ENCODE results near the gene CBX7.
A peak's percentile ranks its signal among the peaks of the same experiment; 100 is the strongest.

Gene CBX7

DNA sequence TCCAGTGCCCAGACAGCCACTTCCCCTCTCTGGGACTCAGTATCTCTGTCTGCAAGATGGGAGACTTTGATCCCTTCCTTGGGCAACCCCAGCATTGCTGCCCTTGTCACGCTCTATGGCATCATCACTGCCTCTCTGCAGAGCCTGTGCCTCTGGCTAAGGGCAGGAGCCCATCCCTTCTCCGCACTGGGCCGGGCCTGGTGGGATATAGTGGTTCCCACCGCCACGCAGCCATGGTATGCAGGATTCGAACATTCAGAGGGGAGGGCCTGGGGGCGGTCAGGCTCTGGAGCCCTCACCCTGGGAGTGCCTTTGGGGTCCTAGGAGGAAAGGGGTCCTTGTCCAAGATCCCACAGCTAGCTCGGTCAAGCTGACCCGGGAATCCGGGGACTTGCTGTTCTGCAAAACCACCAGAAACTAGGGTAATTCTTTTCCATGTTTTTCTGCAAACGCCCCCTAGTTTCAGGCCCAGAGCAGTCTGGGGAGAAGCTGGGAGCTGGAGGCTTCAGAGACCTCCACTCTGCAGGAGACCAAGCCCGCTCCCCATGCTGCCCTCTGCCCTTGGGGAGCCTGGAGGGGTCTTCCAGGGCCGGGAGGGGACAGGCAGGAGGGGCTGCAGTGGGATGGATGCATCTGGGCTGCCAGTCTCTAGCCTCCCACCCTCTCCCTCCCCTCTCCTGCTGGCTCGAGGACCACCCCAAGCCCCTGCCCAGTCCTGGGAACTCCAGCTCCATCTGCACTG lies 24.4 kb upstream of the CBX7 start:
- DNase-seq, result no peak
- H3K4me3 ChIP-seq (ENCODE audit: low read depth, low read length), result no peak overlapping the region
- H3K27me3 ChIP-seq (replicated peaks), result no peaks in the 10 kb centered on the region
- no peaks in the 10 kb centered on the region for H3K36me3 ChIP-seq (replicated peaks)
- TF ChIP-seq CTCF (IDR thresholded peaks at IDR 0.05; ENCODE audit: low read depth, low read length, missing control alignments), result no peak
- in situ Hi-C loops (cut with HindIII; ENCODE audit: low pct_ligation_motif_present, low sequenced_read_pairs), result no loop called here
- peak overlapping the region; percentile 36 for H3K27ac ChIP-seq

GRCh38 chr22:39176143-39176713 lies 23.7 kb upstream of the CBX7 start:
- Histone ChIP-seq H3K36me3 (replicated peaks) (no peaks in the 10 kb centered on the region), H3K4me3 (ENCODE audit: low read depth, low read length) (no peak overlapping the region), H3K27ac (peak overlapping the region; percentile 36), H3K27me3 (replicated peaks) (no peaks in the 10 kb centered on the region)
- in situ Hi-C loops (cut with HindIII; ENCODE audit: low pct_ligation_motif_present, low sequenced_read_pairs), result no loop called here
- no peak for TF ChIP-seq CTCF (IDR thresholded peaks at IDR 0.05; ENCODE audit: low read depth, low read length, missing control alignments)
- DNase-seq, result peak; percentile 39

GRCh38 chr22:39175353-39176142 lies 23.1 kb upstream of the CBX7 start:
- H3K27ac ChIP-seq, result peak overlapping the region; percentile 83
- in situ Hi-C loops (cut with HindIII; ENCODE audit: low pct_ligation_motif_present, low sequenced_read_pairs), result no loop called here
- H3K27me3 ChIP-seq (replicated peaks), result no peaks in the 10 kb centered on the region
- TF ChIP-seq CTCF (IDR thresholded peaks at IDR 0.05; ENCODE audit: low read depth, low read length, missing control alignments), result no peak
- no peak for DNase-seq
- H3K4me3 ChIP-seq (ENCODE audit: low read depth, low read length), result no peak overlapping the region
- no peaks in the 10 kb centered on the region for H3K36me3 ChIP-seq (replicated peaks)

- H3K4me3 ChIP-seq (ENCODE audit: low read depth, low read length), result no peak overlapping the region
- in situ Hi-C loops (cut with HindIII; ENCODE audit: low pct_ligation_motif_present, low sequenced_read_pairs), result no loop called here
These were observed 22.2 kb upstream of the CBX7 start for GRCh38 chr22:39174498-39175352.

More at GRCh38 chr22:39174498-39175352, 22.2 kb upstream of the CBX7 start:
- TF ChIP-seq CTCF (IDR thresholded peaks at IDR 0.05; ENCODE audit: low read depth, low read length, missing control alignments), result no peak
- no peaks in the 10 kb centered on the region for H3K36me3 ChIP-seq (replicated peaks)
- DNase-seq, result peak; percentile 91
- H3K27ac ChIP-seq, result peak overlapping the region; percentile 83
- H3K27me3 ChIP-seq (replicated peaks), result no peaks in the 10 kb centered on the region

Data from brain microvascular endothelial cell (primary cell).